HL-60 (cell line): Measurements from ENCODE around the gene EYS.

Experiments used
- CTCF ChIP-seq: IDR thresholded peaks from one replicate; pipeline ENCODE4 v1.5.1; 2011; ENCODE audit warnings: low read length, control low read depth, inconsistent platforms; ENCODE audit not compliant: insufficient read depth
- GABPA ChIP-seq: IDR thresholded peaks from 2 replicates; pipeline ENCODE4 v1.6.1; 2012; ENCODE audit warnings: low read depth
- POLR2AphosphoS5 ChIP-seq: IDR thresholded peaks from 2 replicates; pipeline ENCODE4 v1.6.1; 2012; ENCODE audit warnings: low read depth

GRCh38 chr6:63975699-63976098 is 1731.3 kb downstream of the EYS start:
- TF ChIP-seq GABPA (no peak), POLR2AphosphoS5 (no peak), CTCF (no peak)
